GM12872 (cell line): ENCODE measurements around the gene ALX3.

ENCODE experiments used
- TF ChIP-seq, protein P1 (sequence below): IDR thresholded peaks from 3 replicates; pipeline ENCODE4 v1.5.1; 2011; ENCODE audit warnings: low read depth, mild to moderate bottlenecking, low read length, moderate library complexity; ENCODE audit not compliant: insufficient read depth

ALX3 gene

GRCh38 chr1:110060662-110061060 is 9.8 kb downstream of the ALX3 start:
- TF ChIP-seq, protein P1, sequence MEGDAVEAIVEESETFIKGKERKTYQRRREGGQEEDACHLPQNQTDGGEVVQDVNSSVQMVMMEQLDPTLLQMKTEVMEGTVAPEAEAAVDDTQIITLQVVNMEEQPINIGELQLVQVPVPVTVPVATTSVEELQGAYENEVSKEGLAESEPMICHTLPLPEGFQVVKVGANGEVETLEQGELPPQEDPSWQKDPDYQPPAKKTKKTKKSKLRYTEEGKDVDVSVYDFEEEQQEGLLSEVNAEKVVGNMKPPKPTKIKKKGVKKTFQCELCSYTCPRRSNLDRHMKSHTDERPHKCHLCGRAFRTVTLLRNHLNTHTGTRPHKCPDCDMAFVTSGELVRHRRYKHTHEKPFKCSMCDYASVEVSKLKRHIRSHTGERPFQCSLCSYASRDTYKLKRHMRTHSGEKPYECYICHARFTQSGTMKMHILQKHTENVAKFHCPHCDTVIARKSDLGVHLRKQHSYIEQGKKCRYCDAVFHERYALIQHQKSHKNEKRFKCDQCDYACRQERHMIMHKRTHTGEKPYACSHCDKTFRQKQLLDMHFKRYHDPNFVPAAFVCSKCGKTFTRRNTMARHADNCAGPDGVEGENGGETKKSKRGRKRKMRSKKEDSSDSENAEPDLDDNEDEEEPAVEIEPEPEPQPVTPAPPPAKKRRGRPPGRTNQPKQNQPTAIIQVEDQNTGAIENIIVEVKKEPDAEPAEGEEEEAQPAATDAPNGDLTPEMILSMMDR = no peak

- TF ChIP-seq, protein P1 = peak; percentile 99
Measured at GRCh38 chr1:110060034-110060661, 10.3 kb downstream of the ALX3 start.

- TF ChIP-seq, protein P1 = no peak
Measured at GRCh38 chr1:110059133-110059863, 11.2 kb downstream of the ALX3 start.

GRCh38 chr1:110058591-110058990 is 11.9 kb downstream of the ALX3 start:
- TF ChIP-seq, protein P1 = no peak

DNA sequence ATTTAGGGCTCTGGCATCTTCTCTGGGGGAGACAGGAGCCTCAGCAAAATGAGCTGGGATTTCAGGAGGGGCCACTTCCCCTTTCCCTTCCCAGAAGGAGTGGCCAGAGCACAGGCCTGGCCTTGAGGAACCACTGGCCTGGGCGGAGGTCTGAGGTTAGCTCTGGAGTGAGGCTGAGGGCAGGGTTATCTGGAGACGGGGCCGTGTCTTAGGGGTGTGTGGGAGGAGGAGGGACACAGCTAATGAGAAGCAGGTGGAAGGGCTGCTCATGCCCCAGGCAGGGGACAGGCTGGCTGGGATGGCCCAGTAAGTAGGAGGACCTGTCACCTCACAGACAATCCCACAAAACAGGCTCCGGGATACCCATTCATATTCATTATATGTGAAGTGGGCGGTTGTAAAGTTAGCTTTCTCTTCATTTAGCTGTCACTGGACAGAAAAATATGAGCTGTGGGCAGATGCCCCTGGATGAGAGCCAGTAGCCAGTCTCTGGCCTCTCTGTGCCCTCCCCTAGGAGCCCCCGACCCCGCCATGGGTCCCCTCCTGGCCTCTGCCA is 12.4 kb downstream of the ALX3 start:
- TF ChIP-seq, protein P1 = no peak

DNA sequence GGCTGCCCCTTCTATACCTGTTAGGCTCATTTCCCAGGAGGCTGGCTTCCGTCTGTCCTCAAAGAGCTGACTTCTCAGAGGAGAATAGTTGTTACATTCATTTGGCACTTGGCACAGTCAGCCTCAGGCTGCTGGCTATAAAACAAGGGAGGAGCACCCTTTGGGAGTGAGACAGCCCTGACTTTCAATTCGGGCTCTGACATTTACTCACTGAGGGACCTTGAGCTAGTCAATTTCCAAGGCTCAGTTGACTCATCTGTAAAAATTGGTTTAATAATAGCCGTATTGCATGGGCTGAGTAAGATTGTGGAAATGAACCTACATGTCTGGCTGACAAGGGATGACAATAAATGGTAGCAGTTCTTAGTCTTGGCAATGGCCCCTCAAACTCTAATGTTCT is 13.7 kb downstream of the ALX3 start:
- TF ChIP-seq, protein P1 = no peak

GRCh38 chr1:110056285-110056683 is 14.2 kb downstream of the ALX3 start:
- TF ChIP-seq, protein P1 = no peak
